ENCODE results near the gene VASP.

- TF ChIP-seq CTCF (IDR thresholded peaks at IDR 0.05) (no peak), EZH2 (IDR thresholded peaks at IDR 0.05) (no peak)
Measured at GRCh38 chr19:45539459-45539858, 32.2 kb downstream of the VASP start.

Data from neural progenitor cell (in vitro differentiated cells).